GM19043 (cell line): ENCODE data around the gene VASH2.
"Not testable (repeated sequence)": the region's sequence is repeated elsewhere in the genome, so short reads cannot be mapped to it uniquely, and the experiment has no call there.

Experiments
- ATAC-seq: cut with Tn5 transposase; IDR thresholded peaks from one replicate; pipeline ENCODE4 v1.9.1; 2021; ENCODE audit warnings: low read depth; ENCODE audit not compliant: unreplicated experiment

Gene VASH2

GRCh38 chr1:213017447-213018273 lies 67.3 kb downstream of the VASH2 start:
- ATAC-seq, result no peak

- no peak for ATAC-seq
Observed at GRCh38 chr1:213019450-213019849, 69.1 kb downstream of the VASH2 start.

- no peak for ATAC-seq
Observed at GRCh38 chr1:213020016-213020415, 69.7 kb downstream of the VASH2 start.

- ATAC-seq, result not testable (repeated sequence)
Observed at GRCh38 chr1:213027024-213027423, 76.7 kb downstream of the VASH2 start.

- ATAC-seq, result no peak
Observed at GRCh38 chr1:213032651-213033050, 82.3 kb downstream of the VASH2 start.

GRCh38 chr1:213034713-213035112 lies 84.4 kb downstream of the VASH2 start:
- ATAC-seq, result no peak

GRCh38 chr1:213035573-213035972 lies 85.2 kb downstream of the VASH2 start:
- ATAC-seq, result no peak
